Central memory CD8-positive, alpha-beta T cell (primary cell): Measurements from ENCODE around the gene GRK1.
"Not testable (repeated sequence)": the region's sequence is repeated elsewhere in the genome, so short reads cannot be mapped to it uniquely, and the experiment has no call there.

Experiments used
- ATAC-seq: fragments of 150-1000 bp; cut with Tn5 transposase; replicated peaks from 2 replicates; pipeline ENCODE4 v1.10.0; 2022; ENCODE audit warnings: mild to moderate bottlenecking, moderate FRiP score, moderate number of reproducible peaks; ENCODE audit not compliant: poor library complexity, severe bottlenecking; ENCODE audit errors: extremely low read depth
- DNase-seq, 2 donors: peaks; one replicate each; pipeline ENCODE4 v3.0.0; 2021; ENCODE audit warnings: low spot score in 2 of 2
- H3K27ac Mint-ChIP-seq: one replicate; pipeline ENCODE4 v1.8.0; 2022; ENCODE audit warnings: low read depth, mild to moderate bottlenecking, moderate library complexity, mixed read lengths
- H3K27me3 Mint-ChIP-seq: one replicate; pipeline ENCODE4 v1.8.0; 2022; ENCODE audit warnings: mixed read lengths
- H3K36me3 Mint-ChIP-seq: one replicate; pipeline ENCODE4 v1.8.0; 2022; ENCODE audit warnings: mild to moderate bottlenecking, moderate library complexity, mixed read lengths; ENCODE audit not compliant: insufficient read depth
- H3K4me1 Mint-ChIP-seq: one replicate; pipeline ENCODE4 v1.8.0; 2022; ENCODE audit warnings: mixed read lengths
- H3K4me3 Mint-ChIP-seq: one replicate; pipeline ENCODE4 v1.8.0; 2022; ENCODE audit warnings: mild to moderate bottlenecking, moderate library complexity, mixed read lengths
- H3K9me3 Mint-ChIP-seq: one replicate; pipeline ENCODE4 v1.8.0; 2022; ENCODE audit warnings: mixed read lengths

Gene GRK1

DNA sequence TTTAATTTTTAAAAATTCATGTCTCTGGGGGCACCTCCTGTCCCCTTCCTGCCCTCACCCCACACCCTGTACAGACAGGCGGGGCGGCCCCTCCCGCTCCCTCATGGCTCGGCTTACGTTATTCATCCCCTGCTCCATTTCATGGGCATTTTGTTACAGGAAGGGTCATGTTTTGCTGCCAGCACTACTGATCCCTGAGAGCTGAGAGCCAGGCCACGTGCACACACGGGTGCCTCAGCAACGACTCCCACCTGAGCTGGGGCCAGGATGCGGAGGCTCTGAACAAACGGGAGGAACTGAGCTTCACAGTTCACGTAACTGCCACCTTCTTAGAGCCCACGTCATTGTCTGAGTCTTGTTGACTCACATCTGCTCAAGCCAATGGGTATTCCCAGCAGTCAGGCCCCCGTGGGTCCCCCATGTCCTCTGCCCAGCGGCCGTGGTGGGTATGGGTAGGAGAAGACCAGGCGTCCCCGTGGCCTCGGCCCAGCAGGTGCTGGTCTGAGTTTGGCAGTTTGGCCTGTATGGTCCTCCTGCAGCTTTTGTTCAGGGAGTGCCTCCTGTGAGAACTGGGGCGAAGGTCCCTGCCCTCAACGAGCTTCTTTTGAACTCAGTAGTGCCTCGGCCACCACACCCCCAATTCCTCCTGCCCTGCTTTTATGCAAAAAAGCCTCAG is 75.6 kb downstream of the GRK1 start:
- Mint-ChIP-seq H3K27me3 (peaks cover 59% of the 10 kb centered on the region), H3K9me3 (no peaks in the 10 kb centered on the region), H3K27ac (no peak overlapping the region), H3K4me3 (no peak overlapping the region), H3K36me3 (peaks cover 5% of the 10 kb centered on the region), H3K4me1 (peaks cover 22% of the 10 kb centered on the region)
- ATAC-seq (no peak), DNase-seq (no peak)

DNA sequence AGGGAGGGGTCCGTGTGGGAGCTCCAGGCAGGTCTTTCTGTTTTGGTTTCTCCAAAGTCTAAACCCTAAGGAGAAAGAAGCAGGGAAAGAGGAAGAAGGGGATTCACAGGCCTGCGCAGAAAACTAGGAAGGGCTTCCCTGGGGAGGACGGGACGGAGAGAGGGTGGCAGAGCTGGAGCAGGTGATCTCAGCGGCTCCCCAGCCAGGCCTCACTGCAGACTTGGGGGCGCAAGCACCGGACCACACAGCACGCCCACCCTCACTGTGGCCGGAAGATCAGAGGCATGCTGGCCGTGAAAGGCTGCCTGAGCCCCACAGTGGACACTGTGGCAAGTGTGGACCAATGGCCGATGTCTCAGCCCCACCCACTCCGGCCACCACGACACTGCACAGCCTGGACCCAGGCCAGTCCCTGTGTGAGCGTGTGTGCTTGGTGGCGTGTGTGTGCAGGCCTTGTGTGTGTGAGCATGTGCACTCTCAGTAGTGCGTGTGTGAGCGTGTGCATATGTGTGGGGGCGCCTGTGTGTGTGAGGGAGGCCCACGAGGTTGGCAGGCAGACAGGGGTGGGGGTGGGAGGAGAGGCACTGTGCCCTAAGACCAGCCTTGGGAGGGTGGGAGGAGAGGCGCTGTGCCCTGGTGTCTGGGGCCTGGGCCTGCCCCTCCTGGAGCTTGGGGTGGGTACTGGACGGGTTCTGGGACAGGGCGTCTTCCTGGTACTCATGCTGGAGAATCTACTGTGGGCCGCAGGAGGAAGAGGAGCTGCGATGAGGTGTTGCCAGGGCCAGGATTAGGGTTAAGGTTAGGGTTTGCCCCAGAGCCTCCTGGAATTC is 76.6 kb downstream of the GRK1 start:
- peaks cover 59% of the 10 kb centered on the region for H3K27me3 Mint-ChIP-seq
- H3K27ac Mint-ChIP-seq, result no peak overlapping the region
- H3K36me3 Mint-ChIP-seq, result peaks cover 5% of the 10 kb centered on the region
- H3K9me3 Mint-ChIP-seq, result no peaks in the 10 kb centered on the region
- DNase-seq (no peak), ATAC-seq (no peak)
- no peak overlapping the region for H3K4me3 Mint-ChIP-seq
- peaks cover 16% of the 10 kb centered on the region for H3K4me1 Mint-ChIP-seq

DNA sequence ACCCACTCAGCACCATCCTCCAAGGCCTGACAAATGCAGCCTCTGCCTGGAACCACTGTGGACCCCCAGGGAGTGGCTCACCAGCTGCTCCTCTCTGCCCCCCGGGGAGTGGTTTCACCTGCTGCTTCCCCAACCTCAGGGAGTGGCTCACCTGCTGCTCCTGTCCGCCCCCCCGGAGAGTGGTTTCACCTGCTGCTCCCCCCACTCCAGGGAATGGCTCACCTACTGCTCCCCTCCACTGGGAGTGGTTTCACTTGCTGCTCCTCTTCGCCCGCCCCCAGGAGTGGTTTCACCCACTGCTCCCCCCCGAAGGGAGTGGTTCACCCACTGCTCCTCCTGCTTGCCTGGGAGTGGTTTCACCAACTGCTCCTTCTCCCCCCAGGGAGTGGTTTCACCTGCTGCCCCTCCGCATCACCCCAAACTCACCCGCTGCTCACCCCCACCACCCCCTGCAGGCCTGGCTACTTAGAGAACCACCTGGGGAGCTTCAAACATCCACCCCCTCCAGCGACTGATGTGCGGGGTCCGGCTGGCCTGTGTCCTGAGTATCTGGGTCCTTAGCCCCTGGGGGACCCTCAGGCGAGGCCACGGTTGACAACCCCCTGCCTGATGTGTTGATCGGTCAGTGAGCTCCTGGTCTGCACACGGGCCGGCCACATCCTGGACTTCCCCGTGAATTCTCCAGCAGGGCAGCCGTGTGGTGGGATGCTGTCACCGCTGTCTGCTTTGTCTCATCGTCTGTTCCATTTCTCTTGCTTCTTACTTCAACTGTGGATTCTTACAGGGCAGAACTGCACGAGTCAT is 77.4 kb downstream of the GRK1 start:
- Mint-ChIP-seq H3K4me3 (no peak overlapping the region), H3K27me3 (peaks cover 56% of the 10 kb centered on the region), H3K36me3 (peaks cover 5% of the 10 kb centered on the region), H3K9me3 (no peaks in the 10 kb centered on the region), H3K27ac (no peak overlapping the region), H3K4me1 (peaks cover 16% of the 10 kb centered on the region)
- DNase-seq (no peak), ATAC-seq (no peak)

DNA sequence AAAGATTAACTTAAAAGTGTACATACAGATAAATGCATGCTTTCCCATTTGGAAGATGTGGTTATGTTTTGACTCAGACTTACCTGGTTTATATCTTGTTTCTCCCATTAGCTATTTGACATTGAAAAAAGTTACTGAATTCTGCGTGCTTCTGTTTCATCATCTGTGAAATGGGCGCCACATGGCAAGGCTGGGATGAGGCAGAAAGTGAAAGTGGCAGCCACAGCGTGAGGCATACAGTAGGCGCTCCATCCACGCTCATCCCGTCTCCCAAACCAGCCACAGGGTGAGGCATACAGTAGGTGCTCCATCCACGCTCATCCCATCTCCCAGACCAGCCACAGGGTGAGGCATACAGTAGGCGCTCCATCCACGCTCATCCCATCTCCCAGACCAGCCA is 78.0 kb downstream of the GRK1 start:
- Mint-ChIP-seq H3K9me3 (no peaks in the 10 kb centered on the region), H3K36me3 (peaks cover 5% of the 10 kb centered on the region), H3K27ac (no peak overlapping the region), H3K27me3 (peaks cover 50% of the 10 kb centered on the region), H3K4me1 (peaks cover 16% of the 10 kb centered on the region), H3K4me3 (no peak overlapping the region)
- DNase-seq (no peak), ATAC-seq (no peak)

DNA sequence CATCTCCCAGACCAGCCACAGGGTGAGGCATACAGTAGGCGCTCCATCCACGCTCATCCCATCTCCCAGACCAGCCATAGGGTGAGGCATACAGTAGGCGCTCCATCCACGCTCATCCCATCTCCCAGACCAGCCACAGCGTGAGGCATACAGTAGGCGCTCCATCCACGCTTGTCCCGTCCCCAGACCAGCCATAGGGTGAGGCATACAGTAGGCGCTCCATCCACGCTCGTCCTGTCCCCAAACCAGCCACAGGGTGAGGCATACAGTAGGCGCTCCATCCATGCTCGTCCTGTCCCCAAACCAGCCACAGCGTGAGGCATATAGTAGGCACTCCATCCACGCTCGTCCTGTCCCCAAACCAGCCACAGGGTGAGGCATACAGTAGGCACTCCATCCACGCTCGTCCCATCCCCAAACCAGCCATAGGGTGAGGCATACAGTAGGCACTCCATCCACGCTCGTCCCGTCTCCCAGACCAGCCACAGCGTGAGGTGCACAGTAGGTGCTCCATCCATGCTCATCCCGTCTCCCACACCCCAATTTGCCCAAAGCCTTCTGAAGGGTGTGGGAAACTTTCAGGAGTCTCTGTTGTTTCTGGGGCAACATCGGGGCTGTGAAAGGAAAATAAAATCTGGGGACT is 78.6 kb downstream of the GRK1 start:
- peaks cover 16% of the 10 kb centered on the region for H3K4me1 Mint-ChIP-seq
- H3K36me3 Mint-ChIP-seq, DNase-seq, H3K9me3 Mint-ChIP-seq, H3K27ac Mint-ChIP-seq, H3K4me3 Mint-ChIP-seq, ATAC-seq: not testable (repeated sequence)
- peaks cover 44% of the 10 kb centered on the region for H3K27me3 Mint-ChIP-seq

DNA sequence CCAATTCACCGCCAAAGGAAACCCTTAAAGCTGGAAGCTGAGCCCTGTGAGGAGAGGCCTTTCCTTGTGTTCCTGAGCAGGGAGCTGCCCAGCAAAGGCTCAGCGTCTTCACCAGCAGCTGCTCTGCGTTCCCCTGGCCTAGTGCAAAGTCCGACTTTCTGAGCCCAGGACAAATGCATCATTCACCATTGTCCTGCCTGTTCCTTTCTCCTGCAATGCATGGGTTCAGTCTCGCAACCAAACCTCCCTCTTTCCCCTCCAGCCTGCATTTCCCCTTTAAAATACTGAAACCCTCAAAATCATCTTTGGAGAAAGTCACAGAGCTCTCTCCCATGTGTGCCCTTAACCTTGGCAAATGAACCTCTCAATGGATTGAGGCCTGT is 79.1 kb downstream of the GRK1 start:
- Mint-ChIP-seq H3K4me3 (no peak overlapping the region), H3K27me3 (peaks cover 39% of the 10 kb centered on the region), H3K4me1 (peaks cover 16% of the 10 kb centered on the region), H3K36me3 (peaks cover 7% of the 10 kb centered on the region), H3K9me3 (peaks cover 7% of the 10 kb centered on the region), H3K27ac (no peak overlapping the region)
- DNase-seq, result no peak
- no peak for ATAC-seq

DNA sequence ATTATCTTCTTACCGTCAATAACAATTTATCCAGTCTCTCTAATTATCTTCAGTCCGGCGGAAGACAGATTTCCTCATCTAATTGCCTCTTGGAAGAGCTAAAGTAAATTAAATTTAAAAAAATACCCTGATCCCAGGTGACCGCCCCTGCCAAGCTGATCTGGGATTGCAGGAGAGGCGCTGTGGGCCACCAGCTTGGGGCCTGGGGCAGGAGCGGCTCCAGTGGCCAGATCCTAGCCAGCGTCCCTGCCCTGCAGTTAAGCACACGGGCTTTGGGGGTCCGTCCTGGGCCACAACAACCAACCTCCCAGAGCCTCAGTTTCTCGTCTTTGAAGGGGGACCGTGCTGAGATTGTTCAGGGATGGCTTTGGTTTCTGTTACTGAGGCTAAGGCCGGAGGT is 79.7 kb downstream of the GRK1 start:
- ATAC-seq (no peak), DNase-seq (no peak)
- peaks cover 33% of the 10 kb centered on the region for H3K27me3 Mint-ChIP-seq
- peaks cover 7% of the 10 kb centered on the region for H3K36me3 Mint-ChIP-seq
- H3K9me3 Mint-ChIP-seq, result peaks cover 7% of the 10 kb centered on the region
- no peak overlapping the region for H3K27ac Mint-ChIP-seq
- H3K4me3 Mint-ChIP-seq, result no peak overlapping the region
- H3K4me1 Mint-ChIP-seq, result peaks cover 11% of the 10 kb centered on the region

DNA sequence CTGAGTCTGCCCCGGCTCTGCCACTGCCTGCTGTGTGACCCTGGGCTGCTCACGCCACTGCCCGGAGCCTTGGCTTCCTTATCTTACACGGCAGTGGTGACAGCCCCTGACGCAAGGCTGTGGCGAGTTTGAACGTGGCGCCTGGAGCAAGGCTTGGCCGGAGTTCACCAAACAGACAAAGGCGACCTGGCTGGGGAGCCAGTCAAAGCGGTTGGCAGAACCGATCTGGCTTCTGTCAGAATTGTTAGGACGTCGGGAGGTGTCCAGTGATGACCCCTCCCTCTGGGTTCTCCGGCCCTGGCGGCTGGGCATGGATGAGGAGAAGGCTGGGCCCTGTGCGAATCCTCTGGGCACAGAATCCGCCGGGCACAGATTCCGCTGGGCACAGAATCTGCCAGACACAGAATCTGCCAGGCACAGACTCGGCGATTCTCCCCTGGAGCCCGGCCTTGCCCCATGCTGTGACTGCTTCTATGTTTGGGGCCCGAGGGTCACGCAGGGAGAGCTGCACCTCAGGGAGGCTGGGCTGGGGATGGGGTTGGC is 80.3 kb downstream of the GRK1 start:
- no peak overlapping the region for H3K4me3 Mint-ChIP-seq
- peaks cover 27% of the 10 kb centered on the region for H3K27me3 Mint-ChIP-seq
- H3K9me3 Mint-ChIP-seq, result peaks cover 7% of the 10 kb centered on the region
- ATAC-seq (no peak), DNase-seq (no peak)
- no peak overlapping the region for H3K27ac Mint-ChIP-seq
- H3K36me3 Mint-ChIP-seq, result peaks cover 7% of the 10 kb centered on the region
- H3K4me1 Mint-ChIP-seq, result peaks cover 6% of the 10 kb centered on the region

DNA sequence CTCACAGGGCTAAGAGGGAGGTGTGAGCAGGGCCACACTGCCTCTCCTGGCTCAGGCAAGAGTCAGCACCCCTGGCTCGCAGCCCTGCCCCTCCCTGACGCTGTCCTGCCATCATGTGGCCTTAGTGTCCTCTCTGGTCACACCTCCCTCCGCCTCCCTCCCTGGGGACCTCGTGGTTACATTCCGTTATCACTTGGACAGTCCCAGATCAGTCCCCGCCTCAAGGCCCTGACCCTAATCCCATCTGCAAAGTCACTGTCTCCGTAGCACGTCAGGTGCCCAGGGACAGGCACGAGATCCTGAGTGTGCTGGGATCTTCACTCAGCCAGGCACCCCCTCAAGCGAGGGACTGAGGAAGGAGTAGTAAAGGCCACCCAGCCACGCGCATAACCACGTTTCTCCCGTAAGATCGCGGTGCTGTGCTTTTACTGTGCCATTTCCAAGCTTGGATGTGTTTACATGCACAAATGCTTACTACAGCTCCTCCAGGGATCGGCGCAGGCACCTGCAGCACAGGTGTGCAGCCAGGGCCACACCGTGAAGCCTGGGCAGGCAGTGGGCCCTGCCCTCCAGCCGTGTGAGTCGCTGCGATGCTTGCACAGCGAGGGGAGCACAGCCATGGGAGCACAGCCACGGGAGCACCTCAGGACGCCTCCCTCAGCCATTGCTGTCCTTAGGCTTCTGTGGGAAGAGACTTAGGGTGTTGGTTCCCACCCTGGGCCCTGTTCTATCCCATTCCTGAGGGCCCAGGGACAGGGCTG is 81.3 kb downstream of the GRK1 start:
- Mint-ChIP-seq H3K4me3 (no peak overlapping the region), H3K4me1 (peaks cover 6% of the 10 kb centered on the region), H3K9me3 (peaks cover 7% of the 10 kb centered on the region), H3K27me3 (peaks cover 20% of the 10 kb centered on the region), H3K27ac (no peak overlapping the region), H3K36me3 (peaks cover 7% of the 10 kb centered on the region)
- ATAC-seq (no peak), DNase-seq (no peak)

DNA sequence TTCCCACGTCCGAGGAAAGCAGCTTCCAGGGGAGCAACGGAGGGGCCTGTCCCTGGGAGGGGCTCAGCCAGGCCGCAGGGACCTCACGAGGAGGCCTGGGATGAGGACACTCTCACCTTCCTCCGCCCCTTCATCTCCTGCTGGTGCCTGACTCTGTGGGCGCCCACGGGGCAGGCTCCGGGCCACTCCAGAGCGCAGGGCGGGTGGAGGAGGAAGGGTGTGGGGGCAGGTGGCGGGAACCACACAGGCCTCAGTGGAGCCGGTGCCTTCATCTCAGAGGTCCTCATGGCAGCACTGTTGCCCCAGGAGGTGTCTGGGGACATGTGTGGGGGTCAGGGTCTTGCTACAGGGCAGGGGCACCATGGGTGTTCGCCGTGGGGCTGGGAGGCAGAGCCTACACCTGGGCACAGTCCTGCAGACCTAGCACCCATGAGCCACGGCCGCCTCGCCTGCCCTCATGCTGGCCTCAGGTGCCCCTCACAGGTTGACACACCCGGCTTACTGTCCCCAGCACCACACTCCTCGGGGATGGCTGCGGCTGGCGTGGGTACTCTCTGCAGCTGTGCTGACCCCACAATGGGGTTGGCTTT is 81.9 kb downstream of the GRK1 start:
- DNase-seq (no peak), ATAC-seq (no peak)
- Mint-ChIP-seq H3K4me1 (peaks cover 6% of the 10 kb centered on the region), H3K27ac (no peak overlapping the region), H3K4me3 (no peak overlapping the region), H3K27me3 (peaks cover 16% of the 10 kb centered on the region), H3K36me3 (peaks cover 7% of the 10 kb centered on the region), H3K9me3 (peaks cover 7% of the 10 kb centered on the region)

DNA sequence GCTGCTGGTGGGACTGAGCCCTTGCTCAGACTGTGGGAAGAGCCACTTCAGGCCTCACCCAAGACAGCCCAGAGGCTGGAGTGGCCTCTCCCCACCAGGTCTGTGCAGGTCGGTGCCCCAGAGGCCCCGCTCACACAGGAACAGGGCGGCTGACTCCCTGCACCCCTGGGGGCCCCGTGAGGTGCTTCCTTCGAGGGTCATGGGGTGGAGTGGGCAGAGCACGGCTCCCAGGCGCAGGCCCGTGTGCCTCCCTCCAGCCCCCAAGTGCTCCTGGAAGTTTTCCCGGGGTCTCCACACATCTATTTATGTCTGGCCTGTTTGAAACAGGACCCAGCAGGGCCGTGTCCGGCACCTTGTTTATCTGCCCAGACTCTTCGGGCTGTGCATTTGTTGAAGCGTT is 82.5 kb downstream of the GRK1 start:
- H3K9me3 Mint-ChIP-seq, result peaks cover 7% of the 10 kb centered on the region
- H3K4me1 Mint-ChIP-seq, result peaks cover 6% of the 10 kb centered on the region
- H3K36me3 Mint-ChIP-seq, result peaks cover 7% of the 10 kb centered on the region
- H3K4me3 Mint-ChIP-seq, result no peak overlapping the region
- no peak for DNase-seq
- no peak for ATAC-seq
- no peak overlapping the region for H3K27ac Mint-ChIP-seq
- peaks cover 17% of the 10 kb centered on the region for H3K27me3 Mint-ChIP-seq
